ENCODE measurements around the gene FNTB.
"Not testable (repeated sequence)": the region's sequence is repeated elsewhere in the genome, so short reads cannot be mapped to it uniquely, and the experiment has no call there.

Gene FNTB

DNA sequence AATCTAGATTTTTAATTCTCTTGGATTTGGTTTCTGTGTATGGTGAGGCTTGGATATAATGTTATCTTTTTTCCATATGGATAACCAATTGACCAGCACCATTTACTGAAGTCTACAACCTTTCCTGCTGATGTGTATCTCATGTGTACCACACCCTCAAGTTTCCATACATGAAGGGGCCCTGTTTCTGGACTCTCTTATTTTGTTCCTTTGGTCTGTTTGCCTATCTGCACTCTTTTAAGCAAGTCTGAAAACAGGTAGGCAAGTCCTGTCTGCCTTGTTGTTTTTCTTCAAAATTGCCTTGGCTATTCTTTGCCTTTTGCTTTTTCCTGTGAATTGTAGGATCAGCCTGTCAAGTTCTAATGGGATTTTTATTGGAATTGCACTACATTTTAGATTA is 71.0 kb downstream of the FNTB start:
- DNase-seq, result no peak

DNA sequence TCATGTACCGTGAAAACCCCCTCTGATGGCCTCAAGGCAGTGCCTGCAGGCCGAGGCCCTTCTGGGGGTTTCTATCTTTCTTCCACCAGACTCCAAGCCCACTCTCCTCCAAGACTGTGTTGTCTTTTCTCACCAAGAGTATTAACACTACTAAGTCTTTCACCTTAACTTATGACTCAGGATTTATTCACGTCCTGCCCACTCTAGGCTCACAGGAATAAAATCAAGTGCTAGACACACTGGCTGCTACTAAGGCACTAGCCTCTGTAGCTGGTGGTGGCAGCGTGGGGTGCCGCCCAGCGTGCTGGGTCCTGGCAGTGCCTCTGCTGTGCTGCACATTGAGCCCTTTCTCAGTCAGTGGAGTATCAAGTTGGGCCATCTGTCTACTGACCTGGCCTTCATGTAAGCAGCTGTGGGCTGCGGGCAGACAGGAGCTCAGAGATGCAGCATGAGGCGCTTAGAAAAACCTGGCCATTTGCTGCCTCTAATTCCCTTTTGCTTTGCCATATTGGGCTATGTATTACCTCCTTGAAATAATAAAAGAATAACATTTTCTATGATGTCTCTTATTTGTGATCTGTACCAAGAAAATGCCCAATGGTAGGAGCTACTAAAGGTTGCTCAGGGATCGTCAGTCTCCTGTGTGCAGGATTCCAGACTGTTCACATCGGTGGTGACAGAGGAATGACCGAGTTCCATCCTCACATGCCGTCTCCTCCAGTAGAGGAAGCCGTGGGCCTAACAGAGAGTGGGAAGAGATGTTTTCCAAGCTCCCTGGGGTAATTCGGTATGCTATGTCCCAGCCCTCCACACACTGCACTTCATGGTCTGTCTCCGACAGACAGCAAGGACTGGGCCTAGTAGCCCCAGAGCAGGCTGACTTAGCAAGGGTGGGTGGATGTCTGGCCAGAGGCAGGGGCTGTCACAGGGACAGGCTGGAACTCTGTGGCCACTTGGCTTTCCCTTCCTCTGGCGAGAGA is 75.7 kb downstream of the FNTB start:
- DNase-seq, result no peak

DNA sequence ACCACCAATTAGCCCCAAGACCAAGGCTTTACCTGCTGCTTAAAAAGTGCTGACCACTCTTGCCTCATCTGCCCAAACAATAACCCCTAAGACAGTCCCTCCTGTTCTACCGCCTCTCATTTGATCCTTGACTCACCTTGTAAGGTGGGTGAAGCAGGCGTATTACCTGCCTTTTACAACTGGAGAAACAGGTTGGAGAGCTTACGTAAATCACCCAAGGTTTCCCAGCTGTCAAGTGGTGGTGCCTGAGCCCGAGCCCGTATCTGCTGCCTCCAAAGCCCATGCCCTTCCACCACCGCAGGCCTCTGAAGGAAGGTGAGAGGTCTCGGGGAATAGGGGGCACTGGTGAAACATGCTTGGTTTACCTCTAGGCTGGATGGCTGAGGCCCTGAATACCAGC is 79.0 kb downstream of the FNTB start:
- DNase-seq, result peak; percentile 32

DNA sequence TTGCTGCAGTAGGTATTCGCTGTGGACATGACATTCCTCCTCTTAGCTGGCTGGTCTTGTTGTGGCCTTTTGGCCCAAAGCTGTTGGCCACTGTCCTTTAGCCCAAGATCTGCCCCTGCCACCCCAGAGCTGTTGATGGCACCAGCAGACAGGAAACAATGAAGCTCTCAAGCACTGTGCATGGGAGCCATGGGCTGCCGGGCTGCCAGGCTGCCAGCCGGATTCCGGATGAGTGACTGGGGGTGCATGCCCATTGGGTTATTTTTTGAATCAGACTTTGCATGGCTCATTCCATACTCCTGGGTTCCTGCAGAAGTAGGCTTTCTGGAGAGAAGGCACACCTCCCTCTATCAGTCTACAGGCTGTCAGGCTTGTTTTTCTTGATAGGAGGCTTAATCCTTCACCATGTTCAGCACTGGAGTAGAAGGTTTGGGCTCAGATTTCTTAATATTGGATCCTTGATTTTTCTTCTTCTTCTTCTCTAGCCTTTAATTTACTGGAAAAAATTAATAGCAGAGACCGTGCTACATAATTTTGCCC is 83.2 kb downstream of the FNTB start:
- DNase-seq, result no peak

DNA sequence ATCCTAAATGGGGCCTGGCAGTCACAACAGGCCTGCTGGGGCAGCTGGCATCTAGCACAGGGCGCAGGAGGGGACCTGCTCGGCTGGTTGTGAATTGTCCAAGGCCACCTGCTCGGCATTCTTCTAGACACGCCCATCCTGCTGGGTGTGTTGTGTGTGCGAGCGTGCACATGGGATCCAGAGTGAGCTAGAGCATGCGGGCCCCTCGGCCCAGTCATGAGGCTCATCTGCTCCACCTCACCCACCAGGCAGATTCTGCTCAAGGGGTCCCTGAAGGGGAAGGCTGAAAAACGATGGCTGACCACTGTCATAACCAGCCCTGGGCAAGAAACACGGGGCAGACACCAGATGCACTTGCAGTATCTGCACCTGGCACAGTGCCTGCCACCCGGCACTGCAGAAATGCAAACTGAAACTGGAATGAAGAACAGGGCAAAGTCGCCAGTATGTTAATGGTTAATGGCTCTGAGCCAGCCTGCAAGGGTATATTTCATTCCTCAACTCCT is 83.8 kb downstream of the FNTB start:
- peak; percentile 84 for DNase-seq

DNA sequence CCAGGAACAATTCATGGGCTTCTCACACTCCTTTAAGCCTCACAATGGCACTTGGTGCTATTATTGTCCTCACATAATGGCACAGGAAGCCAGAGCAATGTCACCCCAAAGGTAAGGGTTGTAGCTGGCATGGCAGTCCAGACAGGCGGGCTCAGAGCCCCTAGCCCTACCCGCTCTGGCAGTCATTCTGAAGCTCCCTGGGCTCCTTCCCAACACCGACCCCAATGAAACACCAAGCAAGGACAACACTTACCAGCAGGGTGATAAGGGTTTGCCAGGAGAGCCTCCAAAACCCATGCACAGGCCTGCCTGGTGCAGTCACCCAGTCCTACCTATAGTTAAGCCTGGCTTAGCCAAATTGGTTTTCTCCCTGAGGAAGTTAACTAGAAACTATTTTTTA is 84.8 kb downstream of the FNTB start:
- DNase-seq, result no peak

DNA sequence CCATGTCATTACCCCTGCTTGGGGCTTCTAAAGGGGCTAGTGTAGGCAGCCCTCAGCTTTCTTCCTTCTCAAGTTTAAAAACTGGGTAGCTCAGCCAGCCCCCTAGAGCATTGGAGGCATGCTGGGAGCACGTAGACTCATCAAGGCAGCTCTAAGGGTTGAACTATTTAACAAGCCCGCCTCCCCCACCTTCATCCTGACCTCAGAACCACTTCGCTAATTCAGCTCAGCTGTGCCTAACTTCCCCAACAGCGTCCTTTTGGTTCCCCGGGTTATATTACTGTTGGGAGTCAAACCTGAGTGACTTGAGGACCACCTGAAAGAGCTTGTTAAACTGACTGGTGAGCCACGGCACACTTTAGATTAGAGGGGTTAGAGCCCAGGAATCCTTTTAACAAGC is 85.6 kb downstream of the FNTB start:
- DNase-seq, result no peak

DNA sequence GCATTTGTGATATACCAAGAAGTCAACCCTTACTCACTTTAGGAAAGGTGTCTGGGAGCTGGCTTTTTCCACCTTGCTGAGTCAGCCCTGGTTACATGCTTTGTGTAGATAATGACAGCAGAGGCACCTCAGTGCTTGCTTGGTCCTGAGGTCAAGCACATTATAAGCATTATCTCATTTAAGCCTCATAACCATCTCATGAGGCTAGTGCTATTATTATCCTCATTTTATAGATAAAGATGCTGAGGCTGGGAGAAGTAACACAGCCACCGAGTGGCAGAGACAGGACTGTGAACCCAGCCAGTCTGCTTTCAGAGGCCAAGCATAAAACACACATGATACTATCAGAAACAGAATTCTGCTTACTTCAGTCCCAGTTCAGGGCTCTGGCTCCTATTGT is 86.2 kb downstream of the FNTB start:
- DNase-seq, result no peak

DNA sequence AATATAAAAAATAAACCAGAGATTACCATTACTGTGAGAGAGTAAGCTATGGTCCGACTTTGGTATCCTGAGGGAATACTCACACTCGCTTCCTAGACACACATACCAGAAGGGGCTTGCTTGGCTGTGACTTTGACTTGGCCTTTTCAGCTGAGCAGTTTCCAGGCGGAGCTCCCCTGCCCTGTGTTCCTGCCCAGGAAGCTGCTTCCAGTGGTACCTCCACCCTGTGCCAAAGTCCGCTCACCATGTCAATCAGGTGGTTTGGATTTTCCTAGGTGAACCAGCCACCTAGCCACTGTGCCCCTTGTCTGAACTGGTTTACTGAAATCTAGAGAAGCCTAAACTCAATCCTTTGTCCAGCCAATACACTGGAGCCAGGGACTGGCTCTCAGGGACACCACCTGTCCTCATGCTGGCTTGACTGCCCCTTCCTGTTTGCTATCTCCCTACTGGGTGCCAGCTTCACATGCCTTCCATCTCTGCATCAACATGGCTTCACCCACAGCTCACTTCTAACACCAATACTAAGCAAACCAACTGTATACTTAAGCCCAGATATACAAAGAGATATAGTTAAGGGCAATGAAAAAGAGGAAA is 87.0 kb downstream of the FNTB start:
- DNase-seq, result no peak

DNA sequence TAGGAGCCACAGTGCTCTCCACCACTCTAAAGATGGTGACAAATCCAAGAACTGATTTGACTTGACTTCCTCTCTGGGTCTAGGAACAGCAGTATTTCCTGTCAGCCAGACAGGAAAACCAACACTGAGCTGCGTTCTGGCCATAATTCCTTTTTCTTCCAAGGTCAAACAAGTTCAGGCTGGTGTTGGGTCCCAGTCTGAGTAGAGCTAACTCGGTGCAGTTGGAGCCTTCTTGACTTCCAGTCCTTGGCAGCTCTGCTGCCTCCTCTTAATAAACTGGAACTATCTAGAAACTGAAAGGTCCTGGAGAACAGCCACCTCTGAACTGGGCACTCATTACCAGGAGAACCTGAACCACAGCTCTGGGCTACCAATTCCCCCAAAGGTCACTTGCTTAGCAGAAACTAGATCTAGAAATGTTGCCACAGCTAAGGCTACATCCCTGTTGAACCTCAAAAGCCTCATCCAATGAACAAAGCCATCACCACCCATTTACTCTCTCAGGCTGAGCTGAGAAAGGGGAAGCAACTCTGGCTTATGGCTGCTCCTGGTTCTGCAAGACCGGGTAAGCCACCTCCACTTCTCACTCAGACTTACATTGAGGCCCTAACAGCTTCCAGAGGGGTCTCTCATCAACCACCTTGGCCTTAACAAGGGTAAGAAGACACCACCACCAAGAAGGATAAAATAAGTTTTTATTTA is 87.9 kb downstream of the FNTB start:
- no peak for DNase-seq

DNA sequence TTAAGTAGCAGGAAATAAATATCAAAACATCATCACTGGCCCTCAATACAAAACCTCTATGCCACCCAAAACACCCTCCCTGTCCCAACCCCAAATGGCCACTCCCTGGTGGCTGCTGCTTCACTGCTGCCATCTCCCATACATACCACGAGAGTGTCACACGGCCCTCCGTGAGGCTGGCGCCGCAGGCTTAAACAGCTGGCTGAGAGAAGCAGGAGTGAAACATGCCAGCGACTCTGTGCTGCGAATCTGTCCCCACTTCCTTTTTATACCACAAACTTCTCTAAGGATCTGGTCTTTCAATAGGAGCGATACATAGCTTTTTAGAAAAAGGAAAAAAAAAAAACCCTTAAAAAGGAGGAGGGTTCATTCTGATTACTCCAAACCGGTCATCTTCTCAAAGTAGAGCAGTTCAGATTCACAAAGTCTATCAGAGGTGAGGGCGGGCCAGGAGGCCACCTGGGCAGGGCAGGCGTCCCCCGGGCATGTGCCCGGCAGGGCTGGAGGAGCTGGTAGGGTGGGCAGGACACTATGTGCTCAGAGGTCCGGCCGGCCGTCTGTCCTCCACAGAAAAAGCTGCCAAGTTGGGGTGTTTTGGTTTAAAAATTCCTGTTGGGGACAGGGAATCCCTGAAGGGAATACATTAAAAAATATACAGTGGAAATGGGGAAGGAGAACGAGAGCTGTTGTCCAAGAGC is 89.1 kb downstream of the FNTB start:
- no peak for DNase-seq

DNA sequence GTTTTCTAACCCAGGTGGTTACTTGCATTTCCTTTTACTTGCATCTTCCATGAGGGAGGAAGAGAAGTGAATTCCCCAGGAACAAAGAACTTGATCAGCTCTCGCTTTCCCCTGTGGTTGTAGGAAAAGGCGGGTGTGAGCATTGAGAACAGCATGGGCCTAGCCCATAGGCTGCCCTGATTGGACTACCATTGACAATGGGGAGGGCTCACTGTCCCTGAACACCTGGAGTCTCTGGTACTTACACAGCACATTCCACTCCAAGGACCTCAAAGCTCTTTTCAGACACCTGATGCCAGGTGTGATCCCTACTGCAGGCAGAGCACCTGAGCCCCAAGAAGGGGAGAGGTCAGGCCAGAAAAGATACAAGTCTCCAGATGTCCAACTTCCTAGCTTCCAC is 90.6 kb downstream of the FNTB start:
- peak; percentile 87 for DNase-seq

DNA sequence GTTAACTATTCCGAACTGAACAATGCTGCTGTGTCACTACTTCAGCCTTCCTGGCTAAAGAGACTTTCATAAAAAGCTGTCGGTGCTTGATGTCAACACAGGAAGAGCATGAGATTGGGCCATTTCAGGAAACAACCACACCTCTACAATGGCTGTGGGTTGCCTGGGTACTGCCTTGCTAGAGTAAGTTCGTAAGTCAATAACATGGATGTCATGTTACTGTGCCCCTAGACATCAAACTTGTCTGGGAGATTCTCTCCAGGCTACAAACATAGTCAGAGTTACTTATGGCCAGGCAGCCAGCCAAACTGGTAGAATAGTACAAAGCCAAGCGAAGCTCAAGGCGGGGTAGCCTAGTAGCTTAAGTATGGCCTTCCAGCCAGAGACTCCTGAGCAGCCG is 92.5 kb downstream of the FNTB start:
- no peak for DNase-seq

DNA sequence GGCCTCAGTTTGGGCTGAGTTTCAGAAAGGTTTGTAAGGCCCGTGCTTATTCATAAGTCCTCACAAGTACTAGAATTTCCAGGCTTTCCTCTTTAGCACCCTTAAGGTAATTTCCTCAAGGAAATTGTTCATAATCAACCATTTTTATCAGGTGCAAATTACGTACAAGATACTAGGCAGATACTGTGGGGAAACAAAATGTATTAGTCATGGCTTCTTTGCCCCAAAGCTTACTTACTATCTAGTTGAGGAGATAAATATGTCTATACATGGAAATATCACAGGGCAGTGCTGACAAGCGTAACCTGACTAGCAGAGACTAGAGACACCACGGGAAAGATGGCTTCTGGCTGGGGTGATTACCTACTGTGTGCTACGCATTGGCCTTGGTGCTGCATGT is 93.1 kb downstream of the FNTB start:
- no peak for DNase-seq

DNA sequence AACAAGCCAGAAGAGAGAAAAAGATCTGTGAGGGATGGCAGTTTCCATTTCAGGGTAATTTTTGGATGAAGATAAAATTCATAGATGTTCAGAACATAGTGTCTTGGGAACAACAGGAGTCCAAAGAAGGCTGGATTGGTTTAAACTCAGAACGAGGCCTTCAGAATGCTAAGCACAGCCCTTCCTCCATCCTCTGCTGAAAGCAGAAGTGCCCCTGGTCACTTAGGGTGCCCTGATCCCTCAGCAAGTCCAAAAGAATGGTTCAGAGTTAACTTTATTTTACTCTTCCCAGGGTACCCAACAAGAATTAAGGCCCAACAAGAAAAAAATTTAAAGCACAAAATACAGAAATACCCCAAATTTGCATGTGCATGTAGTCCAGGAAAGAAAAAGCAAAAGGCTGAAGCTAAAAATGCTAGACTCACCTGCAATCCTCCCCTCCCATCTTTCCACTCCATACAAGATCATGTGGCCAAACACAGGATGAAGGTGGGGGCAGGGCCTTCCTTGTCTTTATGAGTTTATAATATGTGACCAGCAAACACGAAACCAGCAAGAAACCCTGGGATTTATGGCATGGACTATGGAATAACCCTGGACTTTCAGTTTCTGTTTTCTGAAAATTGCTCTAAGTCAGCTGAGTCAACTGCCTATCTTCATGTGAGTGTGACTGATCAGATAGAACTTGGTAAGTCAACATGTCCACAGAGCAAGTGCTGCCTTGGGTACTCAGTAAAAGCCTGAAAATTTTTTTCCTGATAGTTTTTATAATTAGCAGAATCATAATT is 94.5 kb downstream of the FNTB start:
- no peak for DNase-seq

DNA sequence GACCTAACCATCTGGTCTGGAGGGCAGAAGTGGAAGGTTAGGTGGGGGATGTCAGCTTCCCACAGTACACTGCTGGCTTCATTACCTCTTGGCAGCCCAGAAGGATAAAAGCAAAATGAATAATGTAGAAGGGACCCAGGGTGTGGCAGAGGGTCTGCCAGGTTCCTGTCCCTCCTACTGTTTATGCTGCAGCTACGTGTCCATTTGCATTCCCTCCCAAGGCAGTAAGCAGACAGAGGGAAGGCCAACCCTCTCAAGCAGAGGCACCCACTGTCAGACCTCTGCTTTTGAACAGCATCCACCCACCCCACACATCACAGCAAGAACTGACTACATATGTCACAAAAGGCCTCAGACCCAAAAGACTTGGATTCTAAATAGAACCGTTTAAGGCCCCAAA is 96.2 kb downstream of the FNTB start:
- no peak for DNase-seq

DNA sequence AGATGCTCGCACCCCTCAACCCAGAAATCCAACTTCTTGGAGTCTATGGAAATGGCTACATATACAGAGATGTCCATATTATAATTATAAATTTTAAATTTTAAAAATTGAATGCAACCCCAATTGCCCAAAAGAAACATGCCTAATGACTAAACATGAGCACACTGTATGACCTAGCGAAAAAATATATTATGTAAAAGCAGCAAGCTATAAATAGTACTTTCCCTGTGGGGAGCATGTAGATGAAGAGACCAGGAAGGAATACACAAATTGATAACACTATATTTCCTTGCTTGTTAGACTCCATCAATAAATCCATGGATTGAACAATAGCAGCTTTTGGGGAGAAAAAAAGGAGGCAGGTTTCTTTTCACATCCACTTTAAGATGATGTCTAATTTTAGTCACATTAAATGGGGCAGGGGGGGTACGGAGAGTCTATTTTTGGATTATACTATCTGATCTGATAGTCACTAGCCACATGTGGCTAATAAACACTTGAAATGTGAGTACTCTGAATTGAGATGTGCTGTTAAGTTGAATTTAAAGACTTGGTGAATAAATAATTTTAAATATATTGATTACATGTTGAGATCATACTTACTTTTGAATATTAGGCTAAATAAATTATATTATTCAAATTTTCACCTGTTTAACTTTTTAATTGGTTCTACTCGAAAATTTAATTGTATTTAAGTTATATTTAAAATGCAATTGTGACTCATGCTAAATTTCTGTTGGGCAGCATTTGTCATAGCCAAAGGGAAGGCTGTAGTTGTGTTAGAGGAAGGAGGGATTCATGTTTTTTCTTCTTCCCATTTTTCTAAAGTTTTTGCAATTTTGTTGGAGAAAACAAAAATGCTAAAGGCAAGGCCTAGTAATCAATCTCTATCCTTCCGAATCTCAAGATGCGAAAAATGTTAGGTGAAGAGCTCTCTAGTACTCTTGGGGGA is 98.1 kb downstream of the FNTB start:
- DNase-seq, result no peak

DNA sequence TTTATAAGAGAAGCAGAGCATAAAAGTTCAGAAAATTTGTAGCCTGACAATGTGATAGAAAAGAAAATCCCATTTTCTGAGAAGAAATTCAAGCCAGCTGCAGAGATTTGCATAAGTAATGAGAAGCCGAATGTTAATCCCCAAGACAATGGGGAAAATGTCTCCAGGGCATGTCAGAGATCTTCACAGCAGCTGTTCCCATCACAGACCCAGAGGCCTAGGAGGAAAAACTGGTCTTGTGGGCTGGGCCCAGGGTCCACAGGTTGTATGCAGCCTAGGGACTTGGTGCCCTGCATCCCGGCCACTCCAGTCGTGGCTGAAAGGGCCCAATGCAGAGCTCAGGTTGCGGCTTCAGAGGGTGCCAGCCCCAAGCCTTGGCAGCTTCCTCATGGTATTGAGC is 100.0 kb downstream of the FNTB start:
- DNase-seq, result not testable (repeated sequence)

DNA sequence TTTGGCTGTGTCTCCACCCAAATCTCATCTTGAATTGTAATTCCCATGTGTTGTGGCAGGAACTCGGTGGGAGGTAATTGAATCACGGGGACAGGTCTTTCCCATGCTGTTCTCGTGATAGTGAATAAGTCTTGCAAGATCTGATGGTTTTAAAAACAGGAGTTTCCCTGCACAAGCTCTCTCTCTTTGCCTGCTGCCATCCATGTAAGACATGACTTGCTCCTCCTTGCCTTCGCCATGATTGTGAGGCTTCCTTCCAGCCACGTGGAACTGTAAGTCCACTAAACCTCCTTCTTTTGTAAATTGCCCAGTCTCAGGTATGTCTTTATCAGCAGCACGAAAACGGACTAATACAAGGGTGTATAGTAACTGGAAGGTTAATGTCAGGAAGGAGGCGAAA is 101.1 kb downstream of the FNTB start:
- not testable (repeated sequence) for DNase-seq

DNA sequence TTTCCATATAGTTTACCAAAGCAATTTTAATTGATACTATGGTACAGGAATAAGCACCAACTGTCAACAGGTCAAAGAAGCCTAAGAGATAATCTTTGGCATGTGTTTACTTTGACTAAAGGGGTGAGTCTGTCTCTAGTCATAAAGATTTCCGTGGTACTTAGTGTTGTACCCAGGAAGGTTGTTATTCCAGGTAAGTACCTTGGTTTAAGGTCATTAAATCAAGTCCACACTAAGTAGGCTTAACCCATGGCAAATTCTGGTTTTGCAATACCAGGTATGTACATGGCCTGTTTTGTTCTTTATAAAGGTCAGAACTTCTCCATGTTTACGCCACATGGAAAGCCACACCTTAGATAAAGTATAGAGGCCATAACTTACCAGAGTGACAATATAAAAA is 105.7 kb downstream of the FNTB start:
- DNase-seq, result no peak
